Endothelial cell of umbilical vein (primary cell): ENCODE measurements around the gene CDC42EP5.

ENCODE experiments used
- CTCF ChIP-seq, 2 donors: IDR thresholded peaks; 1 replicate in 1 of 2; 2 replicates in 1 of 2; pipeline ENCODE4 v1.5.1; 2011; ENCODE audit warnings: low read length in 2 of 2, mild to moderate bottlenecking in 2 of 2, moderate library complexity in 2 of 2, control low read depth in 1 of 2, inconsistent platforms in 1 of 2, low read depth in 1 of 2; ENCODE audit not compliant: insufficient read depth in 1 of 2; ENCODE audit errors: extremely low read depth in 1 of 2
- EZH2 ChIP-seq: IDR thresholded peaks from 2 replicates; pipeline ENCODE4 v1.6.1; 2012; ENCODE audit warnings: borderline replicate concordance, low read depth, mild to moderate bottlenecking, moderate library complexity, low read length, inconsistent platforms; ENCODE audit not compliant: severe bottlenecking
- POLR2A ChIP-seq: IDR thresholded peaks from 2 replicates; pipeline ENCODE4 v1.6.1; 2012; ENCODE audit warnings: low read depth, mild to moderate bottlenecking, control low read depth, low read length

GRCh38 chr19:54424660-54425381 is 48.3 kb downstream of the CDC42EP5 start:
- no peak for TF ChIP-seq CTCF (IDR thresholded peaks at IDR 0.05; ENCODE audit: extremely low read depth in 1 of 2, insufficient read depth in 1 of 2, low read depth in 1 of 2, low read length in 2 of 2)
- TF ChIP-seq POLR2A, result no peak
- no peak for TF ChIP-seq EZH2
